ENCODE data around the gene TSEN34.

- TF ChIP-seq ZNF792 (tag by site-specific recombination; IDR thresholded peaks at IDR 0.05) (no peak), ELK4 (IDR thresholded peaks at IDR 0.05; ENCODE audit: borderline replicate concordance, low read depth, low read length) (no peak), CTCF (tag by site-specific recombination; IDR thresholded peaks at IDR 0.05) (no peak), ZNF529 (tag by site-specific recombination; IDR thresholded peaks at IDR 0.05; ENCODE audit: insufficient replicate concordance) (no peak), SETDB1 (IDR thresholded peaks at IDR 0.05; ENCODE audit: insufficient read length, low read length) (no peak), ZBTB21 (tag by site-specific recombination; IDR thresholded peaks at IDR 0.05) (no peak), ZNF518A (tag by site-specific recombination; conservative IDR thresholded peaks at IDR 0.05; ENCODE audit: low read depth) (no peak), PBX3 (CRISPR knock-in tag; IDR thresholded peaks at IDR 0.05) (no peak), ZNF324 (tag by site-specific recombination; IDR thresholded peaks at IDR 0.05) (no peak), ZNF664 (tag by site-specific recombination; IDR thresholded peaks at IDR 0.05) (no peak), KLF9 (tag by site-specific recombination; IDR thresholded peaks at IDR 0.05; ENCODE audit: low read depth) (no peak), ZNF549 (tag by site-specific recombination; IDR thresholded peaks at IDR 0.05) (no peak), TCF7L2 (IDR thresholded peaks at IDR 0.05; ENCODE audit: borderline replicate concordance, low read depth, low read length) (no peak), ZBTB20 (tag by site-specific recombination; IDR thresholded peaks at IDR 0.05) (no peak)
Measured at GRCh38 chr19:54156953-54157352, 34.2 kb upstream of the TSEN34 start.

Measured in HEK293 (cell line).